Esophagus squamous epithelium (tissue), 5 donors: ENCODE measurements around the gene AMIGO2. TPM values are rescaled to one million over a fixed set of nuclear protein-coding genes. Genes with fewer than 3 reads are reported as not detected.

ENCODE experiments used
- DNase-seq: peaks from one replicate; lab custom pipeline; 2025; lab: John Stamatoyannopoulos, UW
- H3K27ac ChIP-seq, 4 donors: fragments of 200-600 bp; sonication (generic); one replicate each; pipeline ENCODE4 v1.5.1; 2016 to 2019; ENCODE audit warnings: mild to moderate bottlenecking in 1 of 4
- H3K27me3 ChIP-seq, 4 donors: fragments of 200-600 bp; sonication (generic); 1 replicate in 3 of 4; 2 replicates in 1 of 4; pipeline versions ENCODE4 v1.5.1 to v1.6.0; 2017 to 2021; ENCODE audit warnings: antibody characterized with exemption in 1 of 4
- H3K36me3 ChIP-seq, 3 donors: fragments of 200-600 bp; sonication (generic); one replicate each; pipeline ENCODE4 v1.5.1; 2016 to 2019
- H3K4me1 ChIP-seq, 3 donors: fragments of 200-600 bp; sonication (generic); one replicate each; pipeline ENCODE4 v1.5.1; 2017 to 2019
- H3K4me3 ChIP-seq, 4 donors: fragments of 200-600 bp; sonication (generic); 1 replicate in 3 of 4; 2 replicates in 1 of 4; pipeline ENCODE4 v1.5.1; 2016 to 2019; ENCODE audit warnings: mild to moderate bottlenecking in 2 of 4, moderate library complexity in 1 of 4
- H3K9me3 ChIP-seq, 3 donors: fragments of 200-600 bp; sonication (generic); one replicate each; pipeline ENCODE4 v1.5.1; 2016 to 2019
- CTCF ChIP-seq, 6 experiments: fragments of 450-650 bp in 4 of 6; fragments of 200-600 bp in 2 of 6; sonication (generic) in 2 of 6; IDR thresholded peaks; one replicate each; pipeline ENCODE4 v1.5.1; 2016 to 2019; ENCODE audit warnings: antibody characterized with exemption in 6 of 6, mild to moderate bottlenecking in 4 of 6, moderate library complexity in 4 of 6
- POLR2A ChIP-seq, 4 donors: fragments of 450-650 bp; IDR thresholded peaks; one replicate each; pipeline ENCODE4 v1.6.1; 2017; ENCODE audit warnings: antibody characterized with exemption in 4 of 4, mild to moderate bottlenecking in 4 of 4, moderate library complexity in 3 of 4
- WGBS, 2 donors: methylation state at CpG; one replicate each; pipeline ENCODE4 v1.1.5; 2018; 5-methylcytosine and 5-hydroxymethylcytosine counted together
- intact Hi-C: fragments of 100-400 bp; cut with DNase I; formaldehyde crosslinking; loops from one replicate; pipeline ENCODE4 v1.15.0; 2022
- total RNA-seq, 4 donors: library from RNA; depleted of rRNA; stranded (reverse); fragments of >200 nt; gene quantifications; one replicate each; pipeline ENCODE4 v1.1.0, GENCODE V29; 2016
- donor health status: DM: yes; HTN: yes; CAD: no.

The AMIGO2 gene
- total RNA-seq, 4 donors from 2014 or later: 1.6 to 4.8 (median 2.9) TPM

- H3K9me3 ChIP-seq: no peaks in the 10 kb centered on the region
- no peaks in the 10 kb centered on the region for H3K36me3 ChIP-seq
- intact Hi-C loops: loop anchor here (10.0 kb wide), 1 partner anchor 355 kb away; no protein-coding TSS in a partner anchor
- TF ChIP-seq POLR2A (IDR thresholded peaks at IDR 0.05): no peak
- TF ChIP-seq CTCF (IDR thresholded peaks at IDR 0.05): no peak
- no peak for DNase-seq
- 73 to 91% methylated on average over 1 of the region's 1 CpG for WGBS, 2 donors
- H3K27me3 ChIP-seq: no peaks in the 10 kb centered on the region
- no peak overlapping the region for H3K27ac ChIP-seq
- H3K4me1 ChIP-seq: peaks cover 0 to 11% (median 0%) of the 10 kb centered on the region in 3 donors
- H3K4me3 ChIP-seq: no peak overlapping the region
Measured at GRCh38 chr12:47039756-47040155, 40.0 kb downstream of the AMIGO2 start.

- Histone ChIP-seq H3K4me3 (no peak overlapping the region), H3K27me3 (no peaks in the 10 kb centered on the region), H3K4me1 (peaks cover 0 to 15% (median 0%) of the 10 kb centered on the region in 3 donors), H3K27ac (no peak overlapping the region), H3K36me3 (no peaks in the 10 kb centered on the region), H3K9me3 (no peaks in the 10 kb centered on the region)
- WGBS, 2 donors: 76 to 83% methylated on average over 2 of the region's 2 CpGs
- no peak for DNase-seq
- intact Hi-C loops: loop anchor here (10.0 kb wide), 1 partner anchor 356 kb away; no protein-coding TSS in a partner anchor
- TF ChIP-seq CTCF (IDR thresholded peaks at IDR 0.05): no peak
- TF ChIP-seq POLR2A (IDR thresholded peaks at IDR 0.05): no peak
Measured at GRCh38 chr12:47039079-47039478, 40.7 kb downstream of the AMIGO2 start.

DNA sequence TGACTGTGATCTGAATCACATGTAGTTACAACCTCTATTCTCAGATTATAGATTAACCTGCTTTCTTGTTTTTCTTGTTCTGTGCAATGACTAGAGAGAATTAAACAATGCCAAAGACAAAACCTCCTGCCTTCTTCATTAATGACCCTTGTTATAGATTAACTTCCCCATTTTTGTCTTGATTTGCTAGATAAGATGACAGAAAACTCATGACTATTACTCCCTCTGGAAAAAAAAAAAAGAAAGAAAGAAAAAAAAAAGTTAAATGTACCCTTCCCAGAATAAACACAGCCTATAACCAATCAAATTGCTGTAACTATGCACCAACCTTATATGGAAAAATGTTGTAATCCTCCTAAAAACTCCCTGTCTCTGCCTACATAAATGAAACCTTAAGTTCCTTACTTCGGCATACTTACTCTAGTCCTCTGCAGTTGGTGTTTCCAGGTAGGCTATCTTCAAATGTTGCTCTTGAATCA is 41.5 kb downstream of the AMIGO2 start:
- DNase-seq: no peak
- Histone ChIP-seq H3K4me1 (peaks cover 0 to 15% (median 0%) of the 10 kb centered on the region in 3 donors), H3K36me3 (no peaks in the 10 kb centered on the region), H3K9me3 (no peaks in the 10 kb centered on the region), H3K27me3 (no peaks in the 10 kb centered on the region), H3K27ac (no peak overlapping the region), H3K4me3 (no peak overlapping the region)
- TF ChIP-seq POLR2A (IDR thresholded peaks at IDR 0.05) (no peak), CTCF (IDR thresholded peaks at IDR 0.05) (no peak)
- intact Hi-C loops: loop anchor here (10.0 kb wide), 1 partner anchor 356 kb away; no protein-coding TSS in a partner anchor
- 78 to 83% methylated on average over 1 of the region's 1 CpG for WGBS, 2 donors

GRCh38 chr12:47035484-47035883 is 44.3 kb downstream of the AMIGO2 start:
- Histone ChIP-seq H3K9me3 (no peaks in the 10 kb centered on the region), H3K27me3 (no peaks in the 10 kb centered on the region), H3K27ac (no peak overlapping the region), H3K4me3 (no peak overlapping the region), H3K4me1 (peaks cover 0 to 21% (median 0%) of the 10 kb centered on the region in 3 donors), H3K36me3 (no peaks in the 10 kb centered on the region)
- intact Hi-C loops: loop anchor here (10.0 kb wide), 1 partner anchor 359 kb away; no protein-coding TSS in a partner anchor
- DNase-seq: no peak
- TF ChIP-seq CTCF (IDR thresholded peaks at IDR 0.05): no peak
- TF ChIP-seq POLR2A (IDR thresholded peaks at IDR 0.05): no peak
- 63 to 97% methylated on average over 3 of the region's 3 CpGs for WGBS, 2 donors

DNA sequence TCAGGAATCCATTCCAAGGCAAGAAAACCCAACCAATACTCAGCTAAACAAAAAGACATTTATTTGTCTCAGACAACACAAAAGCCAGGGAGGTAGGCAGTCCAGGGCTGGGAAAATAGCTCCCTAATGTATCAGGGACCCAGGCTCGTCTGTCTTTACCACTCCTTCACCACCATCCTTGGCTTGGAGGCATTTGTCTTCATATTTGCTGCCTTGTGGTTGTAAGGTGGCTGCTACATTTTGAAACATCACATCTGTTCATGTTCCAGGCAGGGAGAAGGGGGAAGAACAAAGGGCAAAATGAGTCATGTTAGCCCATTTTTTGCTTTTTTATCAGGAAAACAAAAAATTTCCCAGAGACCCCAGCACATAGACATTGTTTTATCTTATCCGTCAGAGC is 45.1 kb downstream of the AMIGO2 start:
- WGBS, 2 donors: 69 to 74% methylated on average over 2 of the region's 2 CpGs
- DNase-seq: no peak
- Histone ChIP-seq H3K4me1 (peaks cover 0 to 21% (median 0%) of the 10 kb centered on the region in 3 donors), H3K36me3 (no peaks in the 10 kb centered on the region), H3K4me3 (no peak overlapping the region), H3K27me3 (no peaks in the 10 kb centered on the region), H3K27ac (no peak overlapping the region), H3K9me3 (no peaks in the 10 kb centered on the region)
- intact Hi-C loops: loop anchor here (10.0 kb wide), 1 partner anchor 360 kb away; no protein-coding TSS in a partner anchor
- no peak for TF ChIP-seq CTCF (IDR thresholded peaks at IDR 0.05)
- no peak for TF ChIP-seq POLR2A (IDR thresholded peaks at IDR 0.05)
